Panc1 (cell line): ENCODE data around the gene COL6A1. TPM values are rescaled to one million over a fixed set of nuclear protein-coding genes. Genes with fewer than 3 reads are reported as not detected.

Experiments
- ATAC-seq: fragments of 200-7000 bp; cut with Tn5 transposase; 2 replicates; pipeline ENCODE4 v1.9.1; 2020; ENCODE audit warnings: mild to moderate bottlenecking, moderate library complexity
- BruUV-seq: library from RNA; stranded (reverse); fragments of 400-500 nt; replicated peaks from 2 replicates; lab custom pipeline; 2021; lab: Mats Ljungman, UMichigan
- CTCF ChIA-PET: fragments of 300-600 bp; sonication (Branson Sonifier 250); formaldehyde crosslinking; loops from one replicate; lab custom pipeline; 2022; ENCODE audit warnings: antibody characterized with exemption; lab: Charles Lee
- POLR2A ChIA-PET: fragments of 300-600 bp; sonication (Branson Sonifier 250); formaldehyde crosslinking; loops from one replicate; lab custom pipeline; 2022; ENCODE audit warnings: antibody characterized with exemption; lab: Charles Lee
- DNase-seq: peaks from one replicate; pipeline ENCODE4 v3.0.0-alpha.2; 2010; ENCODE audit warnings: low read depth, low spot score
- H3K27ac ChIP-seq: 2 replicates; pipeline ENCODE4 v1.5.1; 2011; ENCODE audit warnings: mild to moderate bottlenecking, low read length, inconsistent platforms
- H3K27me3 ChIP-seq: fragments of 200-500 bp; sonication (Bioruptor generic); 2 replicates; pipeline ENCODE4 v1.6.0; 2014; ENCODE audit warnings: low read length, inconsistent platforms; ENCODE audit not compliant: control insufficient read depth, insufficient read depth
- H3K36me3 ChIP-seq: fragments of 200-500 bp; sonication (Bioruptor generic); 2 replicates; pipeline ENCODE4 v1.5.1; 2014; ENCODE audit warnings: inconsistent platforms, mild to moderate bottlenecking, low read length, moderate library complexity; ENCODE audit not compliant: control insufficient read depth, insufficient read depth
- H3K4me1 ChIP-seq: 2 replicates; pipeline ENCODE4 v1.5.1; 2011; ENCODE audit warnings: inconsistent platforms, mild to moderate bottlenecking, low read length, moderate library complexity; ENCODE audit not compliant: control insufficient read depth, insufficient read depth
- H3K4me3 ChIP-seq, 2 experiments: 2 replicates each; pipeline ENCODE4 v1.5.1; 2011 to 2012; ENCODE audit warnings: low read depth in 2 of 2, low read length in 2 of 2, mild to moderate bottlenecking in 2 of 2, inconsistent platforms in 1 of 2, moderate library complexity in 1 of 2
- H3K9me3 ChIP-seq: fragments of 200-500 bp; sonication (Bioruptor generic); 2 replicates; pipeline ENCODE4 v1.5.1; 2014; ENCODE audit warnings: low read depth, mild to moderate bottlenecking, inconsistent platforms, low read length, moderate library complexity; ENCODE audit not compliant: control insufficient read depth, insufficient read depth
- CTCF ChIP-seq: fragments of 450-650 bp; IDR thresholded peaks from 2 replicates; pipeline ENCODE4 v1.5.1; 2017; ENCODE audit warnings: mild to moderate bottlenecking
- POLR2AphosphoS5 ChIP-seq: IDR thresholded peaks from 2 replicates; pipeline ENCODE4 v1.6.1; 2012; ENCODE audit warnings: mild to moderate bottlenecking, low read depth, low read length, moderate library complexity
- SIN3A ChIP-seq: IDR thresholded peaks from 2 replicates; pipeline ENCODE4 v1.6.1; 2012; ENCODE audit warnings: low read depth, mild to moderate bottlenecking, low read length, moderate library complexity, borderline replicate concordance; ENCODE audit not compliant: insufficient read depth
- TCF7L2 ChIP-seq: IDR thresholded peaks from 2 replicates; pipeline ENCODE4 v1.6.1; 2011; ENCODE audit warnings: mild to moderate bottlenecking, low read depth, low read length, inconsistent platforms
- in situ Hi-C: cut with HindIII; loops from 2 replicates; pipeline ENCODE4 v1.10.0; 2016; ENCODE audit warnings: low sequenced_read_pairs, low pct_unique_long_range_greater_than_20kb
- intact Hi-C: fragments of 100-400 bp; cut with micrococcal nuclease; formaldehyde crosslinking; loops from one replicate; pipeline ENCODE4 v1.10.0; 2022; ENCODE audit not compliant: unreplicated experiment
- total RNA-seq: library from RNA; stranded (reverse); gene quantifications from one replicate; pipeline ENCODE4 v1.2.1, GENCODE V29; 2021; ENCODE audit not compliant: unreplicated experiment
- TF ChIP-seq, protein P1 (sequence below), 2 experiments: IDR thresholded peaks; 2 replicates each; pipeline ENCODE4 v1.6.1; 2011 to 2012; ENCODE audit warnings: low read depth in 2 of 2, control low read depth in 1 of 2, low read length in 1 of 2, mild to moderate bottlenecking in 1 of 2, moderate library complexity in 1 of 2; ENCODE audit not compliant: insufficient read depth in 1 of 2

Gene COL6A1
- total RNA-seq, 1 experiment from 2014 or later: 34.2 TPM

GRCh38 chr21:45970674-45971615, 10.6 kb upstream of the COL6A1 start:
- intact Hi-C loops: loop anchor here (5.0 kb wide), 1 partner anchor 131 kb away; no protein-coding TSS in a partner anchor
- in situ Hi-C loops: no loop called here
- Histone ChIP-seq H3K36me3 (no peaks in the 10 kb centered on the region), H3K4me3 (no peak overlapping the region), H3K27me3 (no peaks in the 10 kb centered on the region), H3K4me1 (peaks cover 3% of the 10 kb centered on the region; the same call in 1 of the 2 replicates), H3K27ac (no peak overlapping the region), H3K9me3 (no peaks in the 10 kb centered on the region)
- no TSS peak for BruUV-seq
- CTCF ChIA-PET: interaction anchor here (0.6 to 1.9 kb wide), 2 partner anchors 168 to 172 kb away, joined by 4 to 6 read pairs; no protein-coding TSS in a partner anchor
- DNase-seq (no peak), ATAC-seq (peak; percentile 84)
- TF ChIP-seq TCF7L2 (no peak), CTCF (peak; percentile 93), POLR2AphosphoS5 (no peak)
- POLR2A ChIA-PET: no interaction called here

- Histone ChIP-seq H3K27ac (no peak overlapping the region), H3K36me3 (no peaks in the 10 kb centered on the region), H3K9me3 (no peaks in the 10 kb centered on the region), H3K27me3 (no peaks in the 10 kb centered on the region), H3K4me1 (peaks cover 3% of the 10 kb centered on the region; the same call in 1 of the 2 replicates), H3K4me3 (no peak overlapping the region)
- DNase-seq (no peak), ATAC-seq (no peak)
- ChIA-PET POLR2A (no interaction called here), CTCF (interaction anchor here (1.9 kb wide), 1 partner anchor 172 kb away, joined by 6 read pairs; no protein-coding TSS in a partner anchor)
- BruUV-seq: no TSS peak
- intact Hi-C loops: loop anchor here (5.0 kb wide), 1 partner anchor 131 kb away; no protein-coding TSS in a partner anchor
- in situ Hi-C loops: no loop called here
- TF ChIP-seq CTCF (no peak), SIN3A (no peak), TCF7L2 (no peak), POLR2AphosphoS5 (no peak)
- TF ChIP-seq, protein P1, sequence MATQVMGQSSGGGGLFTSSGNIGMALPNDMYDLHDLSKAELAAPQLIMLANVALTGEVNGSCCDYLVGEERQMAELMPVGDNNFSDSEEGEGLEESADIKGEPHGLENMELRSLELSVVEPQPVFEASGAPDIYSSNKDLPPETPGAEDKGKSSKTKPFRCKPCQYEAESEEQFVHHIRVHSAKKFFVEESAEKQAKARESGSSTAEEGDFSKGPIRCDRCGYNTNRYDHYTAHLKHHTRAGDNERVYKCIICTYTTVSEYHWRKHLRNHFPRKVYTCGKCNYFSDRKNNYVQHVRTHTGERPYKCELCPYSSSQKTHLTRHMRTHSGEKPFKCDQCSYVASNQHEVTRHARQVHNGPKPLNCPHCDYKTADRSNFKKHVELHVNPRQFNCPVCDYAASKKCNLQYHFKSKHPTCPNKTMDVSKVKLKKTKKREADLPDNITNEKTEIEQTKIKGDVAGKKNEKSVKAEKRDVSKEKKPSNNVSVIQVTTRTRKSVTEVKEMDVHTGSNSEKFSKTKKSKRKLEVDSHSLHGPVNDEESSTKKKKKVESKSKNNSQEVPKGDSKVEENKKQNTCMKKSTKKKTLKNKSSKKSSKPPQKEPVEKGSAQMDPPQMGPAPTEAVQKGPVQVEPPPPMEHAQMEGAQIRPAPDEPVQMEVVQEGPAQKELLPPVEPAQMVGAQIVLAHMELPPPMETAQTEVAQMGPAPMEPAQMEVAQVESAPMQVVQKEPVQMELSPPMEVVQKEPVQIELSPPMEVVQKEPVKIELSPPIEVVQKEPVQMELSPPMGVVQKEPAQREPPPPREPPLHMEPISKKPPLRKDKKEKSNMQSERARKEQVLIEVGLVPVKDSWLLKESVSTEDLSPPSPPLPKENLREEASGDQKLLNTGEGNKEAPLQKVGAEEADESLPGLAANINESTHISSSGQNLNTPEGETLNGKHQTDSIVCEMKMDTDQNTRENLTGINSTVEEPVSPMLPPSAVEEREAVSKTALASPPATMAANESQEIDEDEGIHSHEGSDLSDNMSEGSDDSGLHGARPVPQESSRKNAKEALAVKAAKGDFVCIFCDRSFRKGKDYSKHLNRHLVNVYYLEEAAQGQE (IDR thresholded peaks at IDR 0.05; ENCODE audit: insufficient read depth in 1 of 2, low read depth in 2 of 2, low read length in 1 of 2): no peak
Measured at GRCh38 chr21:45971616-45972352, 9.8 kb upstream of the COL6A1 start.
